ENCODE measurements around the gene CYP26A1.

DNA sequence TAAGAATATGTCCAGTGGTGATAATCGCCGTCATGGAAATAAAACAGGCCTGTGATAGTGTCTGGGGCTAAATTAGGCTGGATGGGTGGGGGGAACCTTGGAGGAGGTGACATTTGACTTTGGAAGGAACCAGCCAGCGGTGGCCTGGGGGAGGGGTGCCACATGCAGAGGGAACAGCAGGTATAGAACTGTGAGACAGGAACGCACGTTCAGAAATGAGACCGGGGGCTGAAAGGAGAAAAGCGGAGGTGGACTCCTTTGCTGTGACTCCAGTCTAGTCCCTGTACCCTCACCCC is 2.6 kb upstream of the CYP26A1 start:
- TF ChIP-seq, protein P1, sequence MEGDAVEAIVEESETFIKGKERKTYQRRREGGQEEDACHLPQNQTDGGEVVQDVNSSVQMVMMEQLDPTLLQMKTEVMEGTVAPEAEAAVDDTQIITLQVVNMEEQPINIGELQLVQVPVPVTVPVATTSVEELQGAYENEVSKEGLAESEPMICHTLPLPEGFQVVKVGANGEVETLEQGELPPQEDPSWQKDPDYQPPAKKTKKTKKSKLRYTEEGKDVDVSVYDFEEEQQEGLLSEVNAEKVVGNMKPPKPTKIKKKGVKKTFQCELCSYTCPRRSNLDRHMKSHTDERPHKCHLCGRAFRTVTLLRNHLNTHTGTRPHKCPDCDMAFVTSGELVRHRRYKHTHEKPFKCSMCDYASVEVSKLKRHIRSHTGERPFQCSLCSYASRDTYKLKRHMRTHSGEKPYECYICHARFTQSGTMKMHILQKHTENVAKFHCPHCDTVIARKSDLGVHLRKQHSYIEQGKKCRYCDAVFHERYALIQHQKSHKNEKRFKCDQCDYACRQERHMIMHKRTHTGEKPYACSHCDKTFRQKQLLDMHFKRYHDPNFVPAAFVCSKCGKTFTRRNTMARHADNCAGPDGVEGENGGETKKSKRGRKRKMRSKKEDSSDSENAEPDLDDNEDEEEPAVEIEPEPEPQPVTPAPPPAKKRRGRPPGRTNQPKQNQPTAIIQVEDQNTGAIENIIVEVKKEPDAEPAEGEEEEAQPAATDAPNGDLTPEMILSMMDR (conservative IDR thresholded peaks at IDR 0.05), result no peak
- TF ChIP-seq EZH2 (IDR thresholded peaks at IDR 0.05; ENCODE audit: low read depth), result no peak
